ENCODE measurements around the gene ANKMY1.

Gene ANKMY1

DNA sequence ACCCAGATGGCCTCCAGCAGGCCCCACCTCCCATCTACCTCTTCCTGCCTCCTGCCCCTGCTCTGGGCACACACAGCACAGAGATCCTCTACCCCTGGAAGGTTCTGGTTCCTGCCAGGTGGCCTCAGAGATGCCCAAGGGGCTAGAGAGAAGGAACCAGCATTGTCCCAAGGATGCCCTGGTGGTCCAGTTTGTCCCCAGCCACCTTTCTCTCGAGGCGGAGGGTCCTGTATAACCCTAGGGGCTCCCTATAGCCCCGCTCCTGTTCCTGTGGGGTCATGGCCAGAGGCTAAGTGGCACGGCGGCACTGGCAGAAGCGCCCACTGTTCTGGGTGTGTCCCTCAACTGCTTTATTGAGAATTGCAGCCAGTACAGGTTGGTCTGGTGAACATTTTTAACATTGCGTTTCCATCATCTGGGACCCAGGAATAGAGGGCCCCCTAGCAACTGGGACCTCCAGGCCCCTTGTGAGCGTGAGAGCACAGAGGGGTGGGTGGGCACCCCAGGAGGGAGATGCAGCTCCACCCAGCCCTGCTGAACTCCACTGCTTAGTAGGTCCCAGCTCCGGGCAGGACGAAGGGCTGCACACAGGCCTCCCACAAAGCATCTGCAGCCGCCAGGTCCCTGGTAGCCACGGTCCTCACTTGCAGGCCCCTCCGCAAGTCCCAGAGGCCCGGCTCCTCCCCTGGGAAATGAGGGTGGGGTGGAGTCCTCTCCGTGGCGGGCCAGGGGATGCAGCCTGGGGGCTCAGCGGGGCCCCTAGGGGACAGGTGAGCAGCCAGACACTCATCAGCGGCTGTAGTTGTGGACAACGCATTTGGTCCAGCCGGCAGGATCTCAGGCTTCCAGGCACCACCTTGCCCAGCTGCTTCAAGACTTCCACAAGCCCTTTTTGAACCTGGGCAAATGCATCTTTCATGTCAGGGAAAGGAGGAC lies 89.2 kb downstream of the ANKMY1 start:
- DNase-seq, result no peak

DNA sequence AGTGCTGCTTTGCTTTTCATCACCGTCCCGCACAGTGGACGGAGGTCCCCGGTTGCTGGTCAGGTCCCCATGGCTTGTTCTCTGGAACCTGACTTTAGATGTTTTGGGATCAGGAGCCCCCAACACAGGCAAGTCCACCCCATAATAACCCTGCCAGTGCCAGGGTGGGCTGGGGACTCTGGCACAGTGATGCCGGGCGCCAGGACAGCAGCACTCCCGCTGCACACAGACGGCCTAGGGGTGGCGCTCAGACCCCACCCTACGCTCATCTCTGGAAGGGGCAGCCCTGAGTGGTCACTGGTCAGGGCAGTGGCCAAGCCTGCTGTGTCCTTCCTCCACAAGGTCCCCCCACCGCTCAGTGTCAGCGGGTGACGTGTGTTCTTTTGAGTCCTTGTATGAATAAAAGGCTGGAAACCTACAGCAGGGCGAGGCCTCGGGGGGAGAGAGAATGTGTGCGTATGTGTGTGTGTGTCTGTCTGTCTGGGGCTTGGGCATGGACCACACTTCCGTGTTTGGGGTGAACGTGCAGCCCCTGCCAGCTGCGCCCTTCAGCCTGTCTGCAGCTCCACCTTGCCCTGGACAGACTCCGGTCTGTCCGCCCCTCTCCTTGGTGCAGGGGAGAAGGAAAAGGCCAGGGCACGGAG lies 90.0 kb downstream of the ANKMY1 start:
- peak in 1 of 2 experiments; percentile 0 for DNase-seq

DNA sequence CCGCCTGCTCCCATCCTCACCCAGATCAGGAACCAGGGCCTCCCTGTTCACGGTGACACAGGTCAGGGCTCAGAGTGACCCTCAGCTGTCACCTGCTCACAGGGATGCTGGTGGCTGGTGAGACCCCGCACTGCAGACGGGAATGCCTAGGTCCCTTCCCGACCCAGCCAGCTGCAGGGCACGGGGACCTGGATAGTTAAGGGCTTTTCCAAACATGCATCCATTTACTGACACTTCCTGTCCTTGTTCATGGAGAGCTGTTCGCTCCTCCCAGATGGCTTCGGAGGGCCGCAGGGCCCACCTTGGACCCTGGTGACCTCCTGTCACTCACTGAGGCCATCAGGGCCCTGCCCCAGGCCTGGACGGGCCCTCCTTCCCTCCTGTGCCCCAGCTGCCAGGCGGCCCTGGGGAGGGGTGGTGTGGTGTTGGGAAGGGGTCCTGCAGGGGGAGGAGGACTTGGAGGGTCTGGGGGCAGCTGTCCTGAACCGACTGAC lies 90.6 kb downstream of the ANKMY1 start:
- peak in 1 of 2 experiments; percentile 1 for DNase-seq

DNA sequence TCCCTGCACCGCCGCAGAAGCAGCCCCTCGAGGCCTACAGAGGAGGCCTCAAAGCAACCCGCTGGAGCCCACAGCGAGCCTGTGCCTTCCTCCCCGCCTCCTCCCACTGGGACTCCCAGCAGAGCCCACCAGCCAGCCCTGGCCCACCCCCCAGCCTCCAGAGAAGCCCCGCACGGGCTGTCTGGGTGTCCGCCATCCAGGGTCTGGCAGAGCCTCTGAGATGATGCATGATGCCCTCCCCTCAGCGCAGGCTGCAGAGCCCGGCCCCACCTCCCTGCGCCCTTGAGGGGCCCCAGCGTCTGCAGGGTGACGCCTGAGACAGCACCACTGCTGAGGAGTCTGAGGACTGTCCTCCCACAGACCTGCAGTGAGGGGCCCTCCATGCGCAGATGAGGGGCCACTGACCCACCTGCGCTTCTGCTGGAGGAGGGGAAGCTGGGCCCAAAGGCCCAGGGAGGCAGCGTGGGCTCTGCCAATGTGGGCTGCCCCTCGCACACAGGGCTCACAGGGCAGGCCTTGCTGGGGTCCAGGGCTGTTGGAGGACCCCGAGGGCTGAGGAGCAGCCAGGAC lies 91.1 kb downstream of the ANKMY1 start:
- DNase-seq, result peak in 1 of 2 experiments; percentile 1

DNA sequence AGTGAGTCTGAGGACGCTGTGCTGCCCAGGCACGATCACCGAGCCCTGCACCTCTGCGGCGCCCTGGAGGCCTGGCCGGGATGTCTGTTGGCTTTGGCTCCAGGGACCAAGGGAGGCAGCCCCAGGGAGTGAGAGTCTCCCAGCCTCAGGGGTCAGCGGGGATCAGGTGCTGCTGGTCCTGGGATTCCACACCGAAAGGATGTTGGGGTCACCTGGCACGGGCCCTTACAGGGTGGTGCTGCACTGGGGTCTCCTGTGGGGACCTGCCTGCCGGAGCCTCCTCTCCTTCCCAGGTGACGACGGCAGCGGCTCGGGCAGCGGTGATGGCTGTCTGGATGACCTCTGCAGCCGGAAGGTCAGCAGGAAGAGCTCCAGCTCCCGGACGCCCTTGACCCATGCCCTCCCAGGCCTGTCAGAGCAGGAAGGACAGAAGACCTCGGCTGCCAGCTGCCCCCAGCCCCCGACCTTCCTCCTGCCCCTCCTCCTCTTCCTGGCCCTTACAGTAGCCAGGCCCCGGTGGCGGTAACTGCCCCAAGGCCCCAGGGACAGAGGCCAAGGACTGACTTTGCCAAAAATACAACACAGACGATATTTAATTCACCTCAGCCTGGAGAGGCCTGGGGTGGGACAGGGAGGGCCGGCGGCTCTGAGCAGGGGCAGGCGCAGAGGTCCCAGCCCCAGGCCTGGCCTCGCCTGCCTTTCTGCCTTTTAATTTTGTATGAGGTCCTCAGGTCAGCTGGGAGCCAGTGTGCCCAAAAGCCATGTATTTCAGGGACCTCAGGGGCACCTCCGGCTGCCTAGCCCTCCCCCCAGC lies 91.8 kb downstream of the ANKMY1 start:
- DNase-seq, result no peak

DNA sequence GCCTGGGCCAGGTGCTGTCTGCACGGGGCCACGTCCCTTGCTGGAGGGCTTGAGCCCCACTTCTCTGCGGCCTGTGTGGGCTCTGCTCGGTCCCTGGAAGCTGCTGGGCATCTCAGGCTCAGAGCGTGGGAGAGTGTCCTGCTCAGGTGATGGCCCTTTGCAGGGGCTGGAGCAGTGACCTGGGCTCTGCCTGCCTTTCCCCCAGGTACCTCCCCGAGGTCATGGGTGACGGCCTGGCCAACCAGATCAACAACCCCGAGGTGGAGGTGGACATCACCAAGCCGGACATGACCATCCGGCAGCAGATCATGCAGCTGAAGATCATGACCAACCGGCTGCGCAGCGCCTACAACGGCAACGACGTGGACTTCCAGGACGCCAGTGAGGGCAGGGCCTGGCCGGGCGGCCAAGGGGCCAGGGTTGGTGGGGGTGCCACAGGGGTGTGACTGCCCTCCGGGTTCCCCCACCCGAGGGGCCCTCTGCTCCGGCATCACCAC lies 92.5 kb downstream of the ANKMY1 start:
- DNase-seq, result peak in 1 of 2 experiments; percentile 0

DNA sequence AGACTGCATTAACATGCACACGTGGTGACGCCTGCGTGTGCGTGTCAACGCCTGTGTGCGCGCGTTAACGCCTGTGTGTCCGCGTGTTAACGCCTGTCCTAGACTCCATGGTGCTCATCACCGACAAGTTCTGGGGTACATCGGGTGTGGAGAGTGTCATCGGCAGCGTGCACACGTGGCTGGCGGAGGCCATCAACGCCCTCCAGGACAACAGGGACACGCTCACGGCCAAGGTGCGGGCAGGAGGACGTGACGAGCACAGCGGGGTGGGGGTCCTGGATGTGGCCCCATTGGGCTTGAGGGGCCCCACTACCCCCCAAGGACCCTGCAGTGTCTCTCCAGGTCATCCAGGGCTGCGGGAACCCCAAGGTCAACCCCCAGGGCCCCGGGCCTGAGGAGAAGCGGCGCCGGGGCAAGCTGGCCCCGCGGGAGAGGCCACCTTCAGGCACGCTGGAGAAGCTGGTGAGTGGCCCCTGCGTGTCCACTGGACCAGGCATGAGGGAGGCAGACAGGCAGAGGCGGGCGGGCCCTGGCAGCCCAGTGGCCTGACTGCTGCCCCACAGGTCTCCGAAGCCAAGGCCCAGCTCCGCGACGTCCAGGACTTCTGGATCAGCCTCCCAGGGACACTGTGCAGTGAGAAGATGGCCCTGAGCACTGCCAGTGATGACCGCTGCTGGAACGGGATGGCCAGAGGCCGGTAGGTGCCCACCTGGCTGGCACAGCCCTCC lies 93.1 kb downstream of the ANKMY1 start:
- peak in 1 of 2 experiments; percentile 0 for DNase-seq

DNA sequence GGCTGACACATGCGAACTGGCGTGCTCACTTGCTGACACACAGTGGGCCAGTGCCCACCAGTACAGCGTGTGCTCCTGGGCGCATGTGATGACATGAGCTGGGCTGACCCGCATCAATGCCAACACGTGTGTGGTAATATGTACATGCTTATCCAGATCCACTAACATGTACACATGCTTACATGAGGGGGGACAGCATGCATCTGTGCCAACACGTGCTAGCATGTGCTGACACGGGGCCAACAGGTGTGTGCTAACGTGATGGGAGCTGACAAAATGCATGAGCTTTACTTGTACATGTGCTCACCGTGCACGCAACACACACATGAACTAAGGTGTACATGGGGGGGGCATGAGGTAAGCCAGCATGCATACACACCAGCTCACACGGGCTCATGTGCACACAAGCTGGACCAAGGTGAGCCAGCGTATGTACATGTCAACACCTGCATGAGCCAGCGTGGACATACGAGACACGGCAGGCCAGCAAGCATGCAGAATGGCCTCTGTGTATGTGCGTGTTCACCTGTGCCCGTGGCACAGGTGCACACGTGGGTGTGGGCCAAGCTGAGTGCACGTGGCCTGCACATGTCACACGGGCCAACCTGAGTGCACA lies 93.8 kb downstream of the ANKMY1 start:
- no peak for DNase-seq

DNA sequence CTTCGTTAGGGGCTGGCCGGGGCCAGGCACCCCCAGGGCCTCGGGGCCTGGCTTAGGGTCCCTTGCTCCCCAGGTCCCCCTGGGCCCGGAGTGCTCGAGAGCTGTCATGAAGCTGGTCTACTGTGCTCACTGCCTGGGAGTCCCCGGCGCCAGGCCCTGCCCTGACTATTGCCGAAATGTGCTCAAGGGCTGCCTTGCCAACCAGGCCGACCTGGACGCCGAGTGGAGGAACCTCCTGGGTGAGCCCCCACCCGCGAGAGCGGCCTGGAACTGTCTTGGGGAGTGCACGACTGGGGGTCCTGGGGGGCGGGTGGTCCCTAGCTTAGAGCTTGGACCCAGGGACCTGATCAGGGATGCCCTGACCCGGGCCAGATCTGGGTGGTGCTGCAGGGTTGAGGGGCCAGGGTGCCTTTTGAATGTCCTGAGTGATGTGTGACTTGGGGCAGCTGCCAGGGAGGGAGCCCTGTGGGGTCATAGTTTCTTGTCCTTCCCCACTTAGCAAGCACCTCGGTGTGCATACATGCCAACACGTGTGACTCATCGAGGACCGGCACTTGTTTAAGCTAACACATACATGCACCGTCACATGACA lies 94.4 kb downstream of the ANKMY1 start:
- peak in 1 of 2 experiments; percentile 0 for DNase-seq

DNA sequence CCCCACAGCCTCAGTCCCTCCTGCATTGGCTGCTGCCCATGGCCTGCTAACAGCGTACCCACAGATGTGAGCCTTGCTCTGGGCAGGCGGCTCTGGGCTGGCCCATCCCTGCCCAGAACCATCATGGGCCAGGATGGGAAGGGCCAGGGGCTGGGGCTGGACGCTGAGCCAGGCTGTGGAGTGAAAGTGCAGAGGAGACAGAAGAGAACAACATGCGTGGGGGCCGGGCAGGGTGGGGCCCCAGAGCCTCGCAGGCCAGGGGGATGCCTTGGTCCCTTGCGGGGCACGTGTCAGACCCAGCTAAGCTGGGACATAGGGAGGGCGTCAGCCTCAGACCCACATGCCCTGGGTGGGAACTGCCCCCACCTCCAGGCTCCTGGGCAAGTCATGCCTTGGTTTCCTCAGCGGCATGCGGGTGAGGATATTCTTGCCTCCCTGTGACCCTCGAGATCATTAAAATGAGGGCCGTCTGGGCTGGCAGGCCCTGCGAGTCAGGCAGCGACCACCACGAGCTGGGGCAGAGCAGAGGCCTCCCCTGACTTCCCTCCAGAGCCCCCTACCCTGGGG lies 95.0 kb downstream of the ANKMY1 start:
- no peak for DNase-seq

DNA sequence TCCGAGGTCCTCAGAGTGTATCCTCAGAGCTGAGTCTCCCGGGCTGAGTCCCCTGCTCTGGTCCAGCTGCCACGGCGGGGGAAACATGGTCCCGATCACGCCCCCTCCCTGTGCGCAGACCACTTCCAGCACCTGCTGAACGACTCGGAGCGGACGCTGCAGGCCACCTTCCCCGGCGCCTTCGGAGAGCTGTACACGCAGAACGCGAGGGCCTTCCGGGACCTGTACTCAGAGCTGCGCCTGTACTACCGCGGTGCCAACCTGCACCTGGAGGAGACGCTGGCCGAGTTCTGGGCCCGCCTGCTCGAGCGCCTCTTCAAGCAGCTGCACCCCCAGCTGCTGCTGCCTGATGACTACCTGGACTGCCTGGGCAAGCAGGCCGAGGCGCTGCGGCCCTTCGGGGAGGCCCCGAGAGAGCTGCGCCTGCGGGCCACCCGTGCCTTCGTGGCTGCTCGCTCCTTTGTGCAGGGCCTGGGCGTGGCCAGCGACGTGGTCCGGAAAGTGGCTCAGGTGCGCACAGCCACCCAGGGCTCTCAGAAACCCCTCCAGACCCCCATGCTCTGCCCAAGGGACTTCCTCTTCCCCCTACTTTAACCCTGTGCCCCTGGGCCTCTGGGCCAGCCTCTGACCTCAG lies 95.6 kb downstream of the ANKMY1 start:
- DNase-seq, result peak in 1 of 2 experiments; percentile 0

DNA sequence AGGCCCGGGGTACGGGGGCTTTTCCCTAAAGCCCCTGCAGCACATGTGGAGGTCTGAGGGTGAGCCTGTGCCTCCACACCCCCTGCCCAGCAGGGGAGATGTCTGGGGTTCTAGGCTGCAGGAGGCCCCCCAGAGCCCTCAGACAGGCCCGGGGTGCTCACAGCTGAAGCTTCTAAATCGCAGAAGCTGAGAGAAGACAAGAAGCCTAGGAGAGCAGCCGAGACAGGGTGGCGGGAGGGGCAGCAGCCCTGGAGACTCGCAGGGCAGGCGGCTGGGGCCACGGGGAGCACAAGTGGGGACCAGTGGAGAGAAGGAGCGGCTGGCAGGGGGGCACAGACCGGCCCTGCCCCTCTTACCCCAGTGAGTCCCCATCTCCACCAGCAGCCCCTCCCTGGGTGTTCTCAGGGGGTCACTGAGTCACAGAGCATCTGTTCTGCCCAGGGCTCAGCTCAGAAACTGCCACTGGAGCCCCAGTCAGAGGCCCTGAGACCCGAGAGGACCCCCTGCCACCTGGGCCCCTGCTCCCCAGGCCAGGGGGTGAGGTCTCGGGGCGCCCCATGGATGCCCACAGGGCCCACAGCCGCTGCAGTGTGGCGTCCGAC lies 96.2 kb downstream of the ANKMY1 start:
- DNase-seq, result no peak

DNA sequence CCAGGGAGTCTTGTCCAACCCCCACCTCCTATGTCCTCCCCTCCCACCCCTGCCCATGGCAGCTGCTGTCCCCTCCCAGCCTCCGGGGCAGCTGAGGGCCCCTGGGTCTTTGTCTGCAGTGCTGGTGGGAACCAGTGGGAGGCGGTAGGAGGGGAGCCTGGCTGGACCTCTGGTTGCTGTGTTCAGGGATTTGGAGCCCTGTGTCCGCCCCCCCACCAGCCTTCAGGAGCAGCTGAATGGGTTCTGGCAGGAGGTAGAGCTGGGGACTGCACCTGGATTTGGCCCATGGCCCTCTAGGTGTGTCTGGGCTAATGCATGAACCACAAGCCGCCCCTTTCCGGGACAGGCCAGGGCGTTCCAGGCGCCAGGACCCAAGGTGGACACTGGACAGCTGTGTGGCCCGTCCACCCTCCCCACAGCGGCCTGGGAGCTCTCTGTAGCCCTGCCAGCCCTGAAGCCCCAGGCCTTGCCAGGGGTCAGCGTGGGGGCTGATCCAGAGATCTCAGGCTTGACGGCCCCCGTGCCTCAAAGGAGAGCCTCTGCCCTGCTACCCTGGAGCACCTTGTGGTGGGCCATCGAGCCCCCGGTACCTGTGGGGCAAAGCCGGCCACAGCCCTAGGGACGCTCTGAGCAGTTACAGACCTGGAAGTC lies 96.9 kb downstream of the ANKMY1 start:
- no peak for DNase-seq

DNA sequence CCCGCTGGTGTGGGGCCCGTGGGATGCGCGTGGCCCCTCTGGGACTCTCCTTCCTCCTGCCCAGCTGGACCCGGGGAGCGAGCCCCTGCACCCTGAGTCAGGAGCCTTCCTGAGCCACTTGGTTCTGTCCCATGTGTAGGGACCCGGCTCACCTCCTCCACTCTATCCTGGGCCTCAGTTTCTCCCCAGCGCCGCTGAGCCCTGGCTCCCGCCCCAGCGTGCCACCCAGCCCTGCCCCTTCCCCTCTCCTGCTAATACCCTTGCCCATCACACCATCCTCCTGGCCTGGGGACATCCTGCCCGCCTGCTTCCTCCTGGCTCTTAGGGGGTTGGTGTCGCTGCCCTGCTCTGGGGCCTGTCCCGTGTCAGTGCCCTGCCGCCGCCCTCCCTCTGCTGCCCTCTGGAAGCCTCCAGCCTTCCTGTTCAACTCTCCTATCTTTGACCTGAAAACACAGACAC lies 97.5 kb downstream of the ANKMY1 start:
- DNase-seq, result no peak

DNA sequence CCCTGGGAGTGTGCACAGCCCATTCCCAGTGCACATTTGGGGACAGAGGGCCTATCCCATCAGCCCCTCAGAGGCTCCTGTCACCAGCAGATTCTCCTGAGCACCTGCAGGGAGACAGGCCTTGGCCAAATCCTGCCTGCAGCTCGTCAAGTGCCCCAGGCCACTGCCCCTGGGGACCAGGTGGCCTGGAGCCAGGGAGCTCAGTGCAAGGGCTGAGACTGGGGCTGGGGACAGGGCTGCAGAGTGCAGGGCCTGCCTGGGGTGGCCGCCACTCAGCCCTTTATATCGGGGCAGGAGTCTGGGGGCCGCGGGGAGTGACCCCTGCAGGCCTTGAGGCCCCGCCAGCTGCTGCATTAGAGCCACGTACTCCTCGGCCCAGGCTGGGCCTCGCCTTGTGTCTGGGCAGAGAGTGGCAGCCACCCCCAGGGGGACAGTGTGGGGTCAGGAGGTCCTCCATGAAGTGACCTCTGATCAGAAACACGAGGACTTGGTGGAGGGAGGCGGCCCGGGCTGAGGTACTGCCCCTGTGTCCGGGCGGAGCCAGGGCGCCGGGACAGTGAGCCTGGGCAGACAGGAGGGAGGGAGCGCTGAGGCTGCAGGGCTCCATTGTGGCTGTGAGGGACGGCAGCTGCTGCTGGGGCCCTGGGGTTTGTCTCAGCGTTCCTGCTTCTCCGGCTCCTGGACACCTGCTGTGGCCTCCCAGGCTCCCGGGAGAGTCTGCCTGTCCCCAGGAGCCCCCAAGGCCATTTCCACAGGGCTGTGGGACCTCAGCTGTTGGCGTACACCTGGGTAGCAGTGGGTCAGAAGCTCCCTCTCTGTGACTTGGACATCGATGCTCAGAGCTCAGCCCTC lies 98.2 kb downstream of the ANKMY1 start:
- DNase-seq, result no peak

DNA sequence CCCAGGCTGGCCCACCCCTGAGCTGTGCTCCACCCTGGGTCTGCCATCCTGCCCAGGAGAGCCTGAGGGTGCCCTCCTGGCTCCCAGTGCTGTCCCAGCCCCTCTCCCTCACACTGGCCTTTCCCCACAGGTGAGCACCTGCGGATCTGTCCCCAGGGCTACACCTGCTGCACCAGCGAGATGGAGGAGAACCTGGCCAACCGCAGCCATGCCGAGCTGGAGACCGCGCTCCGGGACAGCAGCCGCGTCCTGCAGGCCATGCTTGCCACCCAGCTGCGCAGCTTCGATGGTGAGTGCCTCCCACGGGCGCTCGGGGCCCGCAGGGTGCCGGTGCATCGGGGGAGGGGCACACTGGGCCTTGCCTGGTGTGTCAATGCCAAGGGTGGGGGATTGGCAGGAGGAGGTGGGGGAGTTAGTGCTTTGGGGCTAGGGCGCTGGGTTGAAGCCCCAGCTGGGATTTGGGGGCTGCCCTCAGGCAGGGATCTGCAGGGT lies 98.8 kb downstream of the ANKMY1 start:
- DNase-seq, result no peak

DNA sequence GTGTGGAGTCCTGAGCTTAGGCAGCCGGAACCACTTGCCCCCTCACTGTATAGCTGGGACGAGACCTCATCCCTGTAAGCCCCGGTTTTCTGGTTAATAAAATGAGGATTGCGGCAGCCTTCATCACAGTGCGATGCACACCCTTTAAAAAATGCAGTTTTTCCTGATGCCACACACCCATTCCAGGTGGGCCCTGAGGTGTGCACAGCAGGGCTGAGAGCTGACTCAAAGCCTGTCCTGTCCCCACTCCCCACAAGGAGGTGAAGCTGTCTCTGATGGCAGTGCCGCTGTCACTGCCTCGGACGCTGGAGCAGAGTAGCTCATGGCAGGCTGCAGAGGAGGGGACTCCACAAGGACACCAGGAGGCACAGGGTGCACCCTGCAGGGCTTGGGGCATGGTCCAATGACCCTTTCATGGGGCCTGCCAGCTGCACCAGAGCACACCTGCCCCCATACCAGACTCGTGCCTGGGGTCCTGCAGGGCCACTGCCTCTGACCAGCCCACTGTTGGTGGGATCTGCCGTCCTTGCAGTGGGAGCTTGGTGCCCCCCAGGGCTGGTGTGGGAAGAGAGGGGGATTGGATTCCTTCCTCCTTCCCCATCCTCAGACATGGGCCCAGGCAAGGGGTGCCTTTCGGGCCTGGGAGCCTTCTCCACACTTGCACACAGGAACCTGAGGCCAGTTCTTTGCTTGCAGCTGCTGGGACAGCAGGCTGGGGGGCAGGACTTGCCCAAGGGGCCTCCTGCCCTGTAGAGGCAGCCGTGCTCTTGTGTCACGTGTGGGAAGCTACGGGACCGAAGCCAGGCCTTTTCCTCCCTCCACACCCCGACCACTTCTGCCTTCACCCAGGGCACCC lies 99.5 kb downstream of the ANKMY1 start:
- no peak for DNase-seq

Data from stimulated activated CD4-positive, alpha-beta T cell treated with anti-CD3 and anti-CD28 coated beads, Interleukin-4, amount 100 ng/mL, for 4 hours (primary cell).